ENCODE data around the gene KRT34. TPM values are rescaled to one million over a fixed set of nuclear protein-coding genes. Genes with fewer than 3 reads are reported as not detected.

The KRT34 gene
- total RNA-seq, 2 donors from 2014 or later = not detected

DNA sequence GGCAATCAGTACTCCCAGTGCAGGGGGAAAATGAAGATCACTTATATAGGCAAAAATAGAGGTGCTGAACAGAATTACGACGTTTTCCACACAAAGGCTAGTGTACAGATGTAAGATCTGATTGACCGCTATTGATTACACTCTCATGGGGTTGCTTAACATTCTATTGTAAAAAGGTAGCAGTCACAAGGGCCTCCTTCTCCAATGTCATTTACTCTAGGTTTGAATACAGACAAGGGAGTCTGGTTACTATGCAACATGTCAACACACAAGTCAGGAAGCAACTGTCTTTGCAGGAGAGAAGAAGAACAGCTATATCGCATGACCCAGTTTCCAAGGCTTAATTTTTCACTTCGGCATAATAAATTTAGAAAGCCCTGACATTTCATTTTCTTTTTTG lies 34.4 kb upstream of the KRT34 start:
- no peaks in the 10 kb centered on the region for H3K27me3 ChIP-seq
- no peak overlapping the region for H3K27ac ChIP-seq
- TF ChIP-seq, protein P1, sequence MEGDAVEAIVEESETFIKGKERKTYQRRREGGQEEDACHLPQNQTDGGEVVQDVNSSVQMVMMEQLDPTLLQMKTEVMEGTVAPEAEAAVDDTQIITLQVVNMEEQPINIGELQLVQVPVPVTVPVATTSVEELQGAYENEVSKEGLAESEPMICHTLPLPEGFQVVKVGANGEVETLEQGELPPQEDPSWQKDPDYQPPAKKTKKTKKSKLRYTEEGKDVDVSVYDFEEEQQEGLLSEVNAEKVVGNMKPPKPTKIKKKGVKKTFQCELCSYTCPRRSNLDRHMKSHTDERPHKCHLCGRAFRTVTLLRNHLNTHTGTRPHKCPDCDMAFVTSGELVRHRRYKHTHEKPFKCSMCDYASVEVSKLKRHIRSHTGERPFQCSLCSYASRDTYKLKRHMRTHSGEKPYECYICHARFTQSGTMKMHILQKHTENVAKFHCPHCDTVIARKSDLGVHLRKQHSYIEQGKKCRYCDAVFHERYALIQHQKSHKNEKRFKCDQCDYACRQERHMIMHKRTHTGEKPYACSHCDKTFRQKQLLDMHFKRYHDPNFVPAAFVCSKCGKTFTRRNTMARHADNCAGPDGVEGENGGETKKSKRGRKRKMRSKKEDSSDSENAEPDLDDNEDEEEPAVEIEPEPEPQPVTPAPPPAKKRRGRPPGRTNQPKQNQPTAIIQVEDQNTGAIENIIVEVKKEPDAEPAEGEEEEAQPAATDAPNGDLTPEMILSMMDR (IDR thresholded peaks at IDR 0.05) = no peak
- no peak for DNase-seq (ENCODE audit: low spot score)
- no peak overlapping the region for H3K4me3 ChIP-seq
- no peaks in the 10 kb centered on the region for H3K36me3 ChIP-seq
- peaks cover 0 to 9% of the 10 kb centered on the region in 2 donors for H3K4me1 ChIP-seq
- H3K9me3 ChIP-seq = no peaks in the 10 kb centered on the region

DNA sequence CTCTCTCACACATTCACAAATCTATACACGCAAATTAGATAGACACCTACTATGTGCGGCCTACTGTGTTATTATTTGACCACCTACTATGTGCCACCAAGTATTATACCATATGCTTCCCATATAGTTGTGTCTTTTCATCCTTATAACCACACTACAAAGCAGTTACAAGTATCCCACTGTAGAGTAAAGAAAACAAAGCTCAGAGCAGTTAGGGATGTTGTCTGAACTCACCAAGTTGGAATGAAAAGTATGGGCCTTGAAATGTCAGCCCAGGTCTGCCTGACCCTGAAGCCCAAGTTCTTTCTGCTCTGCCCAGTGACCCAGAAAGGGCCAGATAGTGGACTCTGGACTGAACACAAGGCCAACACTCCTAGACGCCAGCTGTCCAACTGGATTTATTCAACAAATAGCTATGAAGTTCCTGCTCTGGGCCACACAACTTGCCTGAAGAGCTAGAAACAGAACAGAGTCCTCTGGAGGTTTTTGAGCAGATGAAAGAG lies 33.8 kb upstream of the KRT34 start:
- H3K27me3 ChIP-seq = no peaks in the 10 kb centered on the region
- no peak for DNase-seq (ENCODE audit: low spot score)
- peaks cover 0 to 9% of the 10 kb centered on the region in 2 donors for H3K4me1 ChIP-seq
- H3K4me3 ChIP-seq = no peak overlapping the region
- TF ChIP-seq, protein P1 (IDR thresholded peaks at IDR 0.05) = no peak
- no peaks in the 10 kb centered on the region for H3K36me3 ChIP-seq
- H3K9me3 ChIP-seq = no peaks in the 10 kb centered on the region
- no peak overlapping the region for H3K27ac ChIP-seq

GRCh38 chr17:41415411-41415810 lies 33.3 kb upstream of the KRT34 start:
- no peak overlapping the region for H3K27ac ChIP-seq
- H3K9me3 ChIP-seq = no peaks in the 10 kb centered on the region
- H3K4me3 ChIP-seq = no peak overlapping the region
- TF ChIP-seq, protein P1 (IDR thresholded peaks at IDR 0.05) = no peak
- H3K4me1 ChIP-seq = peaks cover 0 to 9% of the 10 kb centered on the region in 2 donors
- no peaks in the 10 kb centered on the region for H3K27me3 ChIP-seq
- DNase-seq (ENCODE audit: low spot score) = no peak
- no peaks in the 10 kb centered on the region for H3K36me3 ChIP-seq

GRCh38 chr17:41413982-41414381 lies 31.9 kb upstream of the KRT34 start:
- H3K9me3 ChIP-seq = no peaks in the 10 kb centered on the region
- no peaks in the 10 kb centered on the region for H3K36me3 ChIP-seq
- no peaks in the 10 kb centered on the region for H3K27me3 ChIP-seq
- TF ChIP-seq, protein P1 (IDR thresholded peaks at IDR 0.05) = no peak
- no peak for DNase-seq (ENCODE audit: low spot score)
- H3K4me1 ChIP-seq = peaks cover 0 to 9% of the 10 kb centered on the region in 2 donors
- H3K4me3 ChIP-seq = no peak overlapping the region
- no peak overlapping the region for H3K27ac ChIP-seq

DNA sequence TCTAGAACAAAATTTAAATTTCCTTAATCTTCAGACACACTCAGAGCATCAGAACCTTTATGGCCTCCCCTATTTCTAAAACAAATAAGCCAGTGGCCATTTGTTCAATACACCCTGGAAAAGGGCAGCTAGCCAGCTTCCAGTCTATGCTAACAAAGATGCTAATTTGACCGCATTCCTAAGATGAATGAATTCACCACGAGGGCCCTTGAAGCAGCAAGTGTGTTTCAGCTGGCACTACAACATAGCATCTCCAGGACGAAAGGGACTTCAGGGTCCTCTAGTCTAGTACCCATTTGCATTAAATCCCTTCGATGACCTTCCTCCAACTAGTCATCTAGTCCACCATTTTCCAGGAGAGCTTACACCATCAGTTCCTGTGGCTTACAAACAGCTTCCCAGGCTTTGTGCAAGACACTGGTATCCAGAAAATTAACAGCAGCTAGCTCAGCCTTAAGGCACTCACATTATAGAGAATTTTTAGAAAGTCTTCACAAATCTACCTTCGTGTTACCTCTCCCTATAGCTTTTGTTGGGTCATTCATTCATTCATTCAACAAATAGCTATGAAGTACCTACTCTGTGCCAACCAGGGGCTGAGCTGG lies 31.3 kb upstream of the KRT34 start:
- Histone ChIP-seq H3K4me1 (peaks cover 0 to 9% of the 10 kb centered on the region in 2 donors), H3K36me3 (no peaks in the 10 kb centered on the region), H3K27ac (no peak overlapping the region), H3K27me3 (no peaks in the 10 kb centered on the region), H3K9me3 (no peaks in the 10 kb centered on the region), H3K4me3 (no peak overlapping the region)
- TF ChIP-seq, protein P1 (IDR thresholded peaks at IDR 0.05) = no peak
- DNase-seq (ENCODE audit: low spot score) = no peak
